Measurements from ENCODE around the gene RASEF.

The RASEF gene

GRCh38 chr9:83000765-83001164 is 62.2 kb downstream of the RASEF start:
- H3K9me3 ChIP-seq (ENCODE audit: insufficient read depth, low read length), result no peaks in the 10 kb centered on the region
- H3K9ac ChIP-seq (ENCODE audit: low read length), result no peak overlapping the region
- H3K4me3 ChIP-seq (ENCODE audit: insufficient read depth, low read length, poor library complexity, severe bottlenecking), result no peak overlapping the region
- H3K9me2 ChIP-seq (replicated peaks; ENCODE audit: insufficient read depth, low read length), result no peaks in the 10 kb centered on the region
- no peaks in the 10 kb centered on the region for H3K79me2 ChIP-seq (ENCODE audit: insufficient read depth, low read length)
- no peak overlapping the region for H2AFZ ChIP-seq (ENCODE audit: low read depth, low read length, severe bottlenecking)
- no peaks in the 10 kb centered on the region for H3F3A ChIP-seq (ENCODE audit: insufficient read depth)
- H3K4me2 ChIP-seq (ENCODE audit: low read depth, low read length, poor library complexity, severe bottlenecking), result no peak overlapping the region
- no peak overlapping the region for H3K27ac ChIP-seq (ENCODE audit: low read depth, low read length)
- H3K36me3 ChIP-seq (ENCODE audit: low read length), result no peaks in the 10 kb centered on the region
- H4K20me1 ChIP-seq (ENCODE audit: low read depth, low read length), result no peaks in the 10 kb centered on the region
- TF ChIP-seq, protein P1, sequence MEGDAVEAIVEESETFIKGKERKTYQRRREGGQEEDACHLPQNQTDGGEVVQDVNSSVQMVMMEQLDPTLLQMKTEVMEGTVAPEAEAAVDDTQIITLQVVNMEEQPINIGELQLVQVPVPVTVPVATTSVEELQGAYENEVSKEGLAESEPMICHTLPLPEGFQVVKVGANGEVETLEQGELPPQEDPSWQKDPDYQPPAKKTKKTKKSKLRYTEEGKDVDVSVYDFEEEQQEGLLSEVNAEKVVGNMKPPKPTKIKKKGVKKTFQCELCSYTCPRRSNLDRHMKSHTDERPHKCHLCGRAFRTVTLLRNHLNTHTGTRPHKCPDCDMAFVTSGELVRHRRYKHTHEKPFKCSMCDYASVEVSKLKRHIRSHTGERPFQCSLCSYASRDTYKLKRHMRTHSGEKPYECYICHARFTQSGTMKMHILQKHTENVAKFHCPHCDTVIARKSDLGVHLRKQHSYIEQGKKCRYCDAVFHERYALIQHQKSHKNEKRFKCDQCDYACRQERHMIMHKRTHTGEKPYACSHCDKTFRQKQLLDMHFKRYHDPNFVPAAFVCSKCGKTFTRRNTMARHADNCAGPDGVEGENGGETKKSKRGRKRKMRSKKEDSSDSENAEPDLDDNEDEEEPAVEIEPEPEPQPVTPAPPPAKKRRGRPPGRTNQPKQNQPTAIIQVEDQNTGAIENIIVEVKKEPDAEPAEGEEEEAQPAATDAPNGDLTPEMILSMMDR (IDR thresholded peaks at IDR 0.05; ENCODE audit: insufficient read depth, low read length, poor library complexity, severe bottlenecking), result no peak
- no peak for TF ChIP-seq EZH2phosphoT487 (conservative IDR thresholded peaks at IDR 0.05; ENCODE audit: low read length)
- H3K27me3 ChIP-seq (ENCODE audit: low read length), result no peaks in the 10 kb centered on the region

GRCh38 chr9:82998409-82998808 is 64.5 kb downstream of the RASEF start:
- no peak overlapping the region for H3K27ac ChIP-seq (ENCODE audit: low read depth, low read length)

GRCh38 chr9:82997476-82998140 is 65.3 kb downstream of the RASEF start:
- Histone ChIP-seq H3K79me2 (ENCODE audit: insufficient read depth, low read length) (no peaks in the 10 kb centered on the region), H3K9ac (ENCODE audit: low read length) (no peak overlapping the region), H3K36me3 (ENCODE audit: low read length) (no peaks in the 10 kb centered on the region), H3K4me3 (ENCODE audit: insufficient read depth, low read length, poor library complexity, severe bottlenecking) (no peak overlapping the region), H3K9me2 (replicated peaks; ENCODE audit: insufficient read depth, low read length) (no peaks in the 10 kb centered on the region), H3K9me3 (ENCODE audit: insufficient read depth, low read length) (no peaks in the 10 kb centered on the region), H3K27ac (ENCODE audit: low read depth, low read length) (no peak overlapping the region), H3F3A (ENCODE audit: insufficient read depth) (no peaks in the 10 kb centered on the region), H3K27me3 (ENCODE audit: low read length) (no peaks in the 10 kb centered on the region), H4K20me1 (ENCODE audit: low read depth, low read length) (no peaks in the 10 kb centered on the region), H3K4me2 (ENCODE audit: low read depth, low read length, poor library complexity, severe bottlenecking) (no peak overlapping the region), H2AFZ (ENCODE audit: low read depth, low read length, severe bottlenecking) (no peak overlapping the region)
- TF ChIP-seq, protein P1 (IDR thresholded peaks at IDR 0.05; ENCODE audit: insufficient read depth, low read length, poor library complexity, severe bottlenecking), result no peak
- no peak for TF ChIP-seq EZH2phosphoT487 (conservative IDR thresholded peaks at IDR 0.05; ENCODE audit: low read length)

More at GRCh38 chr9:82998409-82998808, 64.5 kb downstream of the RASEF start:
- Histone ChIP-seq H3K36me3 (ENCODE audit: low read length) (no peaks in the 10 kb centered on the region), H3K9me3 (ENCODE audit: insufficient read depth, low read length) (no peaks in the 10 kb centered on the region), H2AFZ (ENCODE audit: low read depth, low read length, severe bottlenecking) (no peak overlapping the region), H3K4me2 (ENCODE audit: low read depth, low read length, poor library complexity, severe bottlenecking) (no peak overlapping the region), H3K79me2 (ENCODE audit: insufficient read depth, low read length) (no peaks in the 10 kb centered on the region), H3F3A (ENCODE audit: insufficient read depth) (no peaks in the 10 kb centered on the region), H3K9ac (ENCODE audit: low read length) (no peak overlapping the region), H3K9me2 (replicated peaks; ENCODE audit: insufficient read depth, low read length) (no peaks in the 10 kb centered on the region), H3K4me3 (ENCODE audit: insufficient read depth, low read length, poor library complexity, severe bottlenecking) (no peak overlapping the region), H4K20me1 (ENCODE audit: low read depth, low read length) (no peaks in the 10 kb centered on the region), H3K27me3 (ENCODE audit: low read length) (no peaks in the 10 kb centered on the region)
- TF ChIP-seq, protein P1 (IDR thresholded peaks at IDR 0.05; ENCODE audit: insufficient read depth, low read length, poor library complexity, severe bottlenecking), result no peak
- no peak for TF ChIP-seq EZH2phosphoT487 (conservative IDR thresholded peaks at IDR 0.05; ENCODE audit: low read length)

All from SU-DHL-6 (cell line).